Sigmoid colon (tissue), 3 donors: Measurements from ENCODE around the gene TCF25.

ENCODE experiments used
- POLR2A ChIP-seq, 2 donors: fragments of 450-650 bp; IDR thresholded peaks; one replicate each; pipeline ENCODE4 v1.6.1; 2016; ENCODE audit warnings: antibody characterized with exemption in 2 of 2, mild to moderate bottlenecking in 2 of 2, moderate library complexity in 2 of 2
- TF ChIP-seq, protein P1 (sequence below), 4 experiments: fragments of 450-650 bp in 3 of 4; fragments of 200-600 bp in 1 of 4; IDR thresholded peaks; one replicate each; pipeline ENCODE4 v1.5.1; 2016 to 2019; ENCODE audit warnings: antibody characterized with exemption in 4 of 4, mild to moderate bottlenecking in 3 of 4, moderate library complexity in 2 of 4

DNA sequence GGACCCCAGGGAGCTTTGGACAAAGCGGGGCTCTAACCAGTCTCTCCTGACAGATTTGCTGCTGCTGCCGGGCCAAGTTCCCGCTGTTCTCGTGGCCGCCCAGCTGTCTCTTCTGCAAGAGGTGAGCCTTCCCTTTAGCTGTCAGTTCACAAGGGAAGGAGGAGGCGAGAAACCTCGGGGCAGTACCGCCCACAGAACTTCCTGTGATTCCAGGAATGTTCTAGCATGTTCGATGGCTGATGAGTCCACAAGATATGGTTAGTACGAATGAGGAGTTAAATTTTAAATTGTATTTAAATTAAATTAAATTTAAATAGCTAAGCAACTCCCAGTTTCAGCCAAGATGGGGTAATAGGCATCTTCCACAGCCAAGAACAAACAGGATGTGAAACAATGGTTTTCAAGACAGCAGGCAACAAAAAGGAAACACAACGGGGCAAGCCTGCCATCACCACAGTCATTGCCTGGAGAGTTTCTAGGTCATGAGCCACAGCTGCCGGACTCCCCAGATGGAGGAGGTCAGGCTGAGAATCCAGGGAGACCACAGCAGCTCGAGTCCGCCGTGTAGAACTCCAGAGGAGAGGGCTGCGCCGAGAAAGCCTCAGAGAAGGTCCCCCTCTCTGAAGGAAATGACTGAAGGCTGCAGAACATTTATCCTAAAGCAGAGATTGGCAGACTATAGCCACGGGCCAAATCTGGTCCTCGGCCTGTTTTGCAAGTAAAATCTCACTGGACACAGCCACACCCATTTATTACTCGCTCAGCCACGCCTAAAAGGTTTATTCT lies 9.5 kb upstream of the TCF25 start:
- no peak for TF ChIP-seq POLR2A (IDR thresholded peaks at IDR 0.05)
- TF ChIP-seq, protein P1, sequence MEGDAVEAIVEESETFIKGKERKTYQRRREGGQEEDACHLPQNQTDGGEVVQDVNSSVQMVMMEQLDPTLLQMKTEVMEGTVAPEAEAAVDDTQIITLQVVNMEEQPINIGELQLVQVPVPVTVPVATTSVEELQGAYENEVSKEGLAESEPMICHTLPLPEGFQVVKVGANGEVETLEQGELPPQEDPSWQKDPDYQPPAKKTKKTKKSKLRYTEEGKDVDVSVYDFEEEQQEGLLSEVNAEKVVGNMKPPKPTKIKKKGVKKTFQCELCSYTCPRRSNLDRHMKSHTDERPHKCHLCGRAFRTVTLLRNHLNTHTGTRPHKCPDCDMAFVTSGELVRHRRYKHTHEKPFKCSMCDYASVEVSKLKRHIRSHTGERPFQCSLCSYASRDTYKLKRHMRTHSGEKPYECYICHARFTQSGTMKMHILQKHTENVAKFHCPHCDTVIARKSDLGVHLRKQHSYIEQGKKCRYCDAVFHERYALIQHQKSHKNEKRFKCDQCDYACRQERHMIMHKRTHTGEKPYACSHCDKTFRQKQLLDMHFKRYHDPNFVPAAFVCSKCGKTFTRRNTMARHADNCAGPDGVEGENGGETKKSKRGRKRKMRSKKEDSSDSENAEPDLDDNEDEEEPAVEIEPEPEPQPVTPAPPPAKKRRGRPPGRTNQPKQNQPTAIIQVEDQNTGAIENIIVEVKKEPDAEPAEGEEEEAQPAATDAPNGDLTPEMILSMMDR (IDR thresholded peaks at IDR 0.05) = no peak
